ENCODE measurements around the gene CFL1.

- TF ChIP-seq, protein P1, sequence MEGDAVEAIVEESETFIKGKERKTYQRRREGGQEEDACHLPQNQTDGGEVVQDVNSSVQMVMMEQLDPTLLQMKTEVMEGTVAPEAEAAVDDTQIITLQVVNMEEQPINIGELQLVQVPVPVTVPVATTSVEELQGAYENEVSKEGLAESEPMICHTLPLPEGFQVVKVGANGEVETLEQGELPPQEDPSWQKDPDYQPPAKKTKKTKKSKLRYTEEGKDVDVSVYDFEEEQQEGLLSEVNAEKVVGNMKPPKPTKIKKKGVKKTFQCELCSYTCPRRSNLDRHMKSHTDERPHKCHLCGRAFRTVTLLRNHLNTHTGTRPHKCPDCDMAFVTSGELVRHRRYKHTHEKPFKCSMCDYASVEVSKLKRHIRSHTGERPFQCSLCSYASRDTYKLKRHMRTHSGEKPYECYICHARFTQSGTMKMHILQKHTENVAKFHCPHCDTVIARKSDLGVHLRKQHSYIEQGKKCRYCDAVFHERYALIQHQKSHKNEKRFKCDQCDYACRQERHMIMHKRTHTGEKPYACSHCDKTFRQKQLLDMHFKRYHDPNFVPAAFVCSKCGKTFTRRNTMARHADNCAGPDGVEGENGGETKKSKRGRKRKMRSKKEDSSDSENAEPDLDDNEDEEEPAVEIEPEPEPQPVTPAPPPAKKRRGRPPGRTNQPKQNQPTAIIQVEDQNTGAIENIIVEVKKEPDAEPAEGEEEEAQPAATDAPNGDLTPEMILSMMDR (IDR thresholded peaks at IDR 0.05) = no peak
- TF ChIP-seq YY1 (IDR thresholded peaks at IDR 0.05; ENCODE audit: low read depth) = no peak
- no peak for TF ChIP-seq RAD21 (IDR thresholded peaks at IDR 0.05; ENCODE audit: low read length)
- no peak for TF ChIP-seq TAF1 (IDR thresholded peaks at IDR 0.05; ENCODE audit: borderline replicate concordance, low read depth, low read length)
Observed at GRCh38 chr11:65883786-65884715, 26.1 kb upstream of the CFL1 start.

Data from SK-N-SH (cell line).